T-helper 2 cell treated with Interferon-gamma antibody and Interleukin-4, amounts not matched to agents 5 μg/mL and 100 μg/mL, for 36 hours (primary cell): ENCODE results near the gene PARD3.
"Not testable (repeated sequence)": the region's sequence is repeated elsewhere in the genome, so short reads cannot be mapped to it uniquely, and the experiment has no call there.

ENCODE experiments used
- DNase-seq: peaks from one replicate; pipeline ENCODE4 v3.0.0; 2021; ENCODE audit warnings: low spot score
- H3K27ac Mint-ChIP-seq: one replicate; pipeline ENCODE4 v1.8.0; 2021; ENCODE audit warnings: mild to moderate bottlenecking, mixed read lengths
- H3K27me3 Mint-ChIP-seq: one replicate; pipeline ENCODE4 v1.8.0; 2021; ENCODE audit warnings: low read depth, mixed read lengths
- H3K36me3 Mint-ChIP-seq: one replicate; pipeline ENCODE4 v1.8.0; 2021; ENCODE audit warnings: low read depth, mixed read lengths
- H3K4me1 Mint-ChIP-seq: one replicate; pipeline ENCODE4 v1.8.0; 2021; ENCODE audit warnings: low read depth, mixed read lengths
- H3K4me3 Mint-ChIP-seq: one replicate; pipeline ENCODE4 v1.8.0; 2022; ENCODE audit warnings: mild to moderate bottlenecking, moderate library complexity, mixed read lengths
- H3K9me3 Mint-ChIP-seq: one replicate; pipeline ENCODE4 v1.8.0; 2021; ENCODE audit warnings: mixed read lengths

PARD3 gene

DNA sequence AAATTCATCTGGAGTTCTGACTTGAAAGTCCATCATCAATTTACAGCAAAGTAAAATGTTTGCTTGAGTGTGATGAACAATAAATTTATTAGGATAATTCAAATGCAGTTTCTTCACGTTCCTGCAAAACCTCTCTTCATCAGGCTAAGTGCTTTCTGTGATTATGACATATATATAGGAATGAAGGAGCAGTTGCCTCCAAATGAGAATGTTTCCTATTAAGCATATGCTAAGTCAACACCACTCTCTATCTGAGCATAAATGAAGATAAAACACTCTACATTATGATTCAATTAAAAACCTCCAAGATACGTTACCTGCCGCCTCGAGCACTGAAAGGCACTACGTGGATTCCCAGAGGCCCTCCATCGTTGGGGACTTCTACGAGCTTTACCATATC, 416.1 kb downstream of the PARD3 start:
- H3K9me3 Mint-ChIP-seq, result no peaks in the 10 kb centered on the region
- H3K4me3 Mint-ChIP-seq, result no peak overlapping the region
- no peaks in the 10 kb centered on the region for H3K4me1 Mint-ChIP-seq
- H3K36me3 Mint-ChIP-seq, result no peaks in the 10 kb centered on the region
- no peak overlapping the region for H3K27ac Mint-ChIP-seq
- DNase-seq, result no peak
- H3K27me3 Mint-ChIP-seq, result no peaks in the 10 kb centered on the region

DNA sequence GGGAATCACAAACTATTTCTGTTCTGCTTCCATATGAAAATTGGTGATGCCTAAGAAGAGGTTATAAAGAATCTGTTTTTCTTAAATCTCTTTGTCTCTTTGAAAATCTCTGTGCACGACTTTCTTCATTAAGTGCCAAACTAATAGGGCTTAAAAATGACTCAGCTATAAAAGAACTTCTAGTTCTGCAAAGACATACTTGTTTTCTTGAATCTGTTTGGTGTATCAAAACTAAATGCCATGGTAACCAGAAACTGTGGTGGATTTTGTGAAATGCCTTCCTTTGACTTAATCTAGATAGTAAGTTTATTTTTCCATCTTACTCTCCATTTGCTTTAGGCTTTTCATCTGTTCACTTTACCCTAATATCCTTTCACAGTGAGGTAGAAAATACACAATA, 417.8 kb downstream of the PARD3 start:
- DNase-seq, result no peak
- Mint-ChIP-seq H3K27ac (no peak overlapping the region), H3K27me3 (no peaks in the 10 kb centered on the region), H3K9me3 (no peaks in the 10 kb centered on the region), H3K4me1 (no peaks in the 10 kb centered on the region), H3K4me3 (no peak overlapping the region), H3K36me3 (no peaks in the 10 kb centered on the region)

DNA sequence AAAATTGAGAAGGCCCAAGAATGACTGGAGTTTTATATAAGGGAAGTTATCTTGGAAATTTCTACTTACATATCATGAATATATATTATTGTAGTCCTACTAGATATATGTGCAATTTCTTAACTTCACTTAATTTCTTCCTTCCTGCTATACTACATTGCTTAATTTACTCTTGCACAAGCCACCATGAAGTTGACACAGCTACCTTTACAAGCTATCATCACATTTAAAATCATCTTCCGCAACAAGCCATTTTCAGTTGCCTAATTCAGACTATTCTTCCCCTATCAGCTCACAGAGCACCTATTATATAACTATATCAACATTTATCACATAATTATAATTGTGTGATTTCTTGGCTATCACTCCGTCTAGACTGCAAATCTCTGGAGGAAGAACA, 418.4 kb downstream of the PARD3 start:
- Mint-ChIP-seq H3K27me3 (no peaks in the 10 kb centered on the region), H3K27ac (no peak overlapping the region), H3K4me1 (no peaks in the 10 kb centered on the region), H3K9me3 (no peaks in the 10 kb centered on the region), H3K4me3 (no peak overlapping the region), H3K36me3 (no peaks in the 10 kb centered on the region)
- no peak for DNase-seq

DNA sequence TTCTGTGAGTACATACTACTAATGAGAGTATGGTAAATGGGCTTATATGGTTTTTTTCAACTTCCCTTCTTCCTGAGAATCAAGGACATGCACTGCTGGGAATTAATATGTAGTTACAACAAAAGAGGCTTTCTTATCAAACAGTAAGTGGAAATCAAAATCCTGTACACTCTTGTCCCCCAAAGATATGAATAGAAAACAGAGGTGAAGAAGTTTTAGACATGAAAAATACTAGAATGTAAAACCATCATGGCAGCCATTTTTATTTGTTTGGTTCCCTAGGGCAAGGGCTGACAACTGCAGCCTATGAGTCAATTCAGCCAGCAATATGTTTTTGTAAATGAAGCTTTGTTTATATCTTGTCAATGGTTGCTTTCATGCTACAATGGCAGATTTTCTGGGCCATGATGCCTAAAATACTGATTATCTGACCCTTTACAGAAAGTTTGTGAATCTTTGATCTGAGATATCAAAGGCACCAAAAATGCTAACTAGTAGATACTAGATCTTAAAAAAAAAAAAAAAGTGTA, 422.4 kb downstream of the PARD3 start:
- Mint-ChIP-seq H3K4me1 (no peaks in the 10 kb centered on the region), H3K36me3 (no peaks in the 10 kb centered on the region), H3K4me3 (no peak overlapping the region), H3K27me3 (no peaks in the 10 kb centered on the region), H3K27ac (no peak overlapping the region), H3K9me3 (no peaks in the 10 kb centered on the region)
- DNase-seq, result no peak

GRCh38 chr10:34391168-34391567, 423.9 kb downstream of the PARD3 start:
- not testable (repeated sequence) for H3K4me1 Mint-ChIP-seq, DNase-seq, H3K4me3 Mint-ChIP-seq, H3K27me3 Mint-ChIP-seq, H3K27ac Mint-ChIP-seq, H3K9me3 Mint-ChIP-seq, H3K36me3 Mint-ChIP-seq

DNA sequence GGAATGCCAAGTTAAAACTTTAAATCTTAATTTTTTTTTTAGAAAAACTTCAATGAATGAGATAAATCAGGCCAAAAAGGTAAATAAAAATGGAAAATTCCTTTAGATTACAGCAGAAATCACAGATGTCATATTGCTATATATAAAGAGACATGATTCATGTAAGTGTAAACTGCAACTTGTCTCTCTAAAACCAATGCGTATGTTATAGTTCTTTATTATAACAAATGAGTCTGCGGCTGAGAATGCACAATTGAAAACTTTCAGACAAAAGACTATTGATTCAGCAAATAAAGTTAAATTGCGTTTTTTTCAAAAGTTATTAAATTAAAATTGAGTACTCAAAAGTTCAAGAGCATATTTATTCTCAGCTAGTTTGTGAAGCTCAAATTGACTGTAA, 425.3 kb downstream of the PARD3 start:
- Mint-ChIP-seq H3K36me3 (no peaks in the 10 kb centered on the region), H3K9me3 (no peaks in the 10 kb centered on the region), H3K4me3 (no peak overlapping the region), H3K4me1 (no peaks in the 10 kb centered on the region), H3K27ac (no peak overlapping the region), H3K27me3 (no peaks in the 10 kb centered on the region)
- DNase-seq, result no peak

DNA sequence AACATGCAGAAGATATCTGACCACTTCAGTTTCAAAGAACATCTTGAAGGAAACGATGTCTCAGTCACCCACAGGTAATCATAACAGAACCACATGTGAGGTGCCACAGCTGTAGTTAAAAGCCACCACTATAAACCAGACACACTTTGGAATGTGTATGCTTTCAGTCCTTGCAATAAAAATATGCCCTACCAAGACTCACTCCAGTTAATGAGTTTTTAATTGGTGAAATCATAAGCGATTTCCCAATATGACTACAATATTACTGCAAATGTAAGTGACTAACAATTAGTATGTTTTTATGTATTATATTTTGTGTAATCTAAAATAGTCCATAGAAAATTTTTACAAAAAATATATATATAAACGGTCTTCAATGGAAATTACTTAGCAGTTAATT, 428.2 kb downstream of the PARD3 start:
- H3K4me1 Mint-ChIP-seq, result no peaks in the 10 kb centered on the region

GRCh38 chr10:34384372-34384771, 430.7 kb downstream of the PARD3 start:
- Mint-ChIP-seq H3K4me1 (no peaks in the 10 kb centered on the region), H3K27ac (no peak overlapping the region), H3K4me3 (no peak overlapping the region), H3K27me3 (no peaks in the 10 kb centered on the region), H3K36me3 (no peaks in the 10 kb centered on the region), H3K9me3 (no peaks in the 10 kb centered on the region)
- DNase-seq, result no peak

More for the DNA sequence above, 428.2 kb downstream of the PARD3 start:
- Mint-ChIP-seq H3K27me3 (no peaks in the 10 kb centered on the region), H3K9me3 (no peaks in the 10 kb centered on the region), H3K4me3 (no peak overlapping the region), H3K36me3 (no peaks in the 10 kb centered on the region), H3K27ac (no peak overlapping the region)
- DNase-seq, result no peak

GRCh38 chr10:34382626-34383025, 432.5 kb downstream of the PARD3 start:
- Mint-ChIP-seq H3K9me3 (no peaks in the 10 kb centered on the region), H3K27ac (no peak overlapping the region), H3K4me3 (no peak overlapping the region), H3K27me3 (no peaks in the 10 kb centered on the region), H3K36me3 (no peaks in the 10 kb centered on the region), H3K4me1 (no peaks in the 10 kb centered on the region)
- no peak for DNase-seq

DNA sequence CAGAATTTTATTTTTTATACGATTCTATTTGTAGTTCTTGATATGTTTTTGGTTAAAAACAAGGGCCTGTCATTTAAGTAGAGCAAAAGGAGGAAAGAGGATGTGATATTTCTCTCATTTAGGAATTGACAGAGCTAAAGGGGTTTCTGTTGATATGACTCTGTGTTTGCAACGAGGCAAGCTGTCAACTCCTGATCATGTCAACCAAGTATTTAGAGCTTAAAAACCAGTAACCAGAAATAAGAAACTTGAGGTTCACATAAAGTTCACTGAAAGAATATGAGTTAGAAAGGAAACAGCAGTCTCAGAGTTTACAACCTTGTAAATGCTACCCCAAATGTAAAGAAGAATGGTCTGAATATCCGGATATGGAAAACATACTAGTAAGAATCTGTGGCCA, 434.2 kb downstream of the PARD3 start:
- DNase-seq, result no peak
- Mint-ChIP-seq H3K36me3 (no peaks in the 10 kb centered on the region), H3K9me3 (no peaks in the 10 kb centered on the region), H3K27ac (no peak overlapping the region), H3K4me3 (no peak overlapping the region), H3K27me3 (no peaks in the 10 kb centered on the region), H3K4me1 (no peaks in the 10 kb centered on the region)

DNA sequence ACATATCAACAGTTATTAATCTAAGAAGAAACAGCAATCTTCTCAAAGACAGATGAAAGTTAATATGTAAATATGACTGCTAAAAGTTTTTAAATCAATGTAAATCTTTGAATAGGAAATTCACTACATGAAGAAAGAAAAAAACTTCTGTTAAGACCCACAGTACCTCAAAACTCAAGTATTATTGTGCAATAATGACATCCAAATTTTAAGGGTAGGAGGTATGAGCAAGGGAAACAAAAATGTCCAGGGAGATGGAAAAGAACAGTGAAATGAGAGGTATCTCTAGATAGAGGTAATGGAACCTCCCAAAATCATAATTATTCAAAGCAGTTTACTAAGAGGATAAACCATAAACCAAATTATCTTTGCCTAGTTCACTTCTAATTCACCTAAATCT, 436.8 kb downstream of the PARD3 start:
- no peaks in the 10 kb centered on the region for H3K27me3 Mint-ChIP-seq
- H3K4me3 Mint-ChIP-seq, result no peak overlapping the region
- no peaks in the 10 kb centered on the region for H3K36me3 Mint-ChIP-seq
- no peaks in the 10 kb centered on the region for H3K9me3 Mint-ChIP-seq
- DNase-seq, result no peak
- no peak overlapping the region for H3K27ac Mint-ChIP-seq
- peaks cover 3% of the 10 kb centered on the region for H3K4me1 Mint-ChIP-seq

GRCh38 chr10:34377833-34378232, 437.3 kb downstream of the PARD3 start:
- H3K4me3 Mint-ChIP-seq, result no peak overlapping the region
- no peaks in the 10 kb centered on the region for H3K9me3 Mint-ChIP-seq
- DNase-seq, result no peak
- H3K36me3 Mint-ChIP-seq, result no peaks in the 10 kb centered on the region
- no peak overlapping the region for H3K27ac Mint-ChIP-seq
- H3K4me1 Mint-ChIP-seq, result peaks cover 3% of the 10 kb centered on the region
- no peaks in the 10 kb centered on the region for H3K27me3 Mint-ChIP-seq

GRCh38 chr10:34374356-34375045, 440.6 kb downstream of the PARD3 start:
- Mint-ChIP-seq H3K4me1 (peaks cover 3% of the 10 kb centered on the region), H3K36me3 (no peaks in the 10 kb centered on the region), H3K9me3 (no peaks in the 10 kb centered on the region), H3K4me3 (no peak overlapping the region), H3K27me3 (no peaks in the 10 kb centered on the region), H3K27ac (no peak overlapping the region)
- no peak for DNase-seq

DNA sequence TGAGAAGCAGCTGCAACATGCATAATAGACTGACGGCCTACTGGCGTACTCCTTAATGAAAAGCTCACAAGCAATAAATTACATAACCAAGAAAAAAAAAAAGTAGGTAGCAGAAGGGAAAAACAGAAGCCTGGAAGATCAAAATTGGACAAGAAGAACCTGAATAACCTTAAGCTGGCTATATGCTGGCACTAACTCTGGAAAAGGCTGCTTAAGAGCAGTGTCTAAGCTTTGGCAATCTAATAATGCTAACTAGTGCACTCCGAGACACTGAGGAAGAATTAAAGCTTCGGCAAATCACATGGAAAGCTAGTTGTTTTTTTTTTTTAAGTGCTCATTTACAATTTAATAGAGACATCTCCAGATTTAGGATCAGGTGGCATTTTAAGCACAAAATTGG, 441.9 kb downstream of the PARD3 start:
- Mint-ChIP-seq H3K4me1 (peaks cover 3% of the 10 kb centered on the region), H3K36me3 (no peaks in the 10 kb centered on the region), H3K9me3 (no peaks in the 10 kb centered on the region), H3K27ac (no peak overlapping the region), H3K27me3 (no peaks in the 10 kb centered on the region), H3K4me3 (no peak overlapping the region)
- no peak for DNase-seq

- H3K36me3 Mint-ChIP-seq, result no peaks in the 10 kb centered on the region
- H3K4me3 Mint-ChIP-seq, result no peak overlapping the region
- H3K27me3 Mint-ChIP-seq, result no peaks in the 10 kb centered on the region
- H3K4me1 Mint-ChIP-seq, result peaks cover 3% of the 10 kb centered on the region
- H3K27ac Mint-ChIP-seq, result no peak overlapping the region
- no peaks in the 10 kb centered on the region for H3K9me3 Mint-ChIP-seq
- DNase-seq, result no peak
These were observed 442.6 kb downstream of the PARD3 start for GRCh38 chr10:34372509-34372908.
